NCI-H2227 (cell line): Measurements from ENCODE around the gene POLR2M.

Source experiments
- DNase-seq: peaks from one replicate; lab custom pipeline; 2025; ENCODE audit not compliant: unreplicated experiment; lab: John Stamatoyannopoulos, UW

The POLR2M gene

DNA sequence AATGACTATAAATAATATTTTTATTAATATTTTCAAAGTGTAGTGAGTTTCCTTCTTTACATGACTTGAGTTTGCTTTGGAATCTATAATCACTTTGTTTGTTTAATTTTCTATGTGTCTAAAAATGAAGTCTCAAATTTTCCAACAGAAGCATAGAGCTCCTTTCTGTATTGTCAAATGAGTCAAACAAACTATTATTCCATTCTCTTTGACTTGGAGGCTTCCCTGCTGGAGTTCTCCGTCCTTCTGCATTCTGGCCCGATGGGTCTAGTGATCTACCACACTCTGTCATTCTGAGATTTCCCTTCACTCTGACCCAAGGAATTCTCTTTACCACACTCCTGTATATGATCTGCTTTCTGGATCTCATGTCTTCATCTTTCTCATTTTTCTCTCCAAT, 30.1 kb downstream of the POLR2M start:
- DNase-seq = no peak

GRCh38 chr15:57738734-57739237, 32.3 kb downstream of the POLR2M start:
- DNase-seq = no peak

GRCh38 chr15:57740048-57740447, 33.5 kb downstream of the POLR2M start:
- DNase-seq = no peak

DNA sequence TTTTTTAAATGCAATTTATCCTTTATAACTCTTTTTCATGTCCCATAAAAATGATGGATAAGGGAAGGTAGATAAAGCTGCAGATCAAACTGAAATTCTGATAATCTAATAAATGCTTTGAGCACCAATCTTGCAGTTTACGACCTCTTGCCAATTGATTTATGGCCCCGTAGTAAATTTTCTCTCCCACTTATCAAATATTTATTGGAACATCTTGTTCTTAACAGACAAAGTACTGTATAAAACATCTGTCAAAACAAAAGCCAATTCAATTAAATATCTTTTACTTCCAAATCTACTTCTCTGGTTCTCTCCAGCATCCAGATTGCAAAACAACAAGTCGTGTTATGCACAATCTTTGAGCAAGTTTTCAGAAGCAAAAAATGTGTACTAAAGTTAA, 34.6 kb downstream of the POLR2M start:
- DNase-seq = no peak

- no peak for DNase-seq
Observed at GRCh38 chr15:57743424-57743823, 36.9 kb downstream of the POLR2M start.

GRCh38 chr15:57746786-57747185, 40.3 kb downstream of the POLR2M start:
- DNase-seq = no peak

DNA sequence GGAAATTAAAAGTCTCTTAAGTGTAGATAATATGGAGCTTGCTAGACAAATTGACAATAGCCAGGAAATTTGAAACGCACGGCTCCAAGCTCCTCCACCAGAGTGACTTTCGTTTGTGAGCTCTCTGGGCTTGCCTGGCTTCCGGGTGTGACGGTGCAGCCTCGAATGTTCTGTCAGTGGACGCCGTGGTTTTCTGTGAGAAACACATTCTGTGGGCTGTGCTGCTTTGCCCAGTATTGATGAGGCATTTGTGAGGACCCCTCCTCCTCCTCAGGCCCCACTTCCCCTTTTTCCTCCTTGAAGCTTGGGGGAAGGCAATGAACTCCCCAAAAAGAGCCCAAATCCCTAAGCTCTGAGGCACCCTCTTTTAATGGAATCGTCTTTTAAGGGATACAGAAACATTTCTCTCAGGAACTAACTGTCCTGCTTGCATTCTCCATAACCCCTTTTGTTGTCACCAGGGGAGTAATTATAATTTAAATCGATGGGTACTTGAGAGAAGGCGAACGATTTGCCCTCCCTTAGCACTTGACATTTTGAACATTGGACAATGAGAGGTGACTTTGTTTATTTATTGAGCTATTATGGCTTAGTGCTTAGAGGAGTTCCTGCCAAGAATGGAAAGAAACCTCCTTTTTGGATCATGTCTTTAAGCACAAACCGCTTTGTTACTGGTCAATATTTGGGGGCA, 40.8 kb downstream of the POLR2M start:
- DNase-seq = no peak

- DNase-seq = no peak
Observed at GRCh38 chr15:57751177-57751800, 44.8 kb downstream of the POLR2M start.

DNA sequence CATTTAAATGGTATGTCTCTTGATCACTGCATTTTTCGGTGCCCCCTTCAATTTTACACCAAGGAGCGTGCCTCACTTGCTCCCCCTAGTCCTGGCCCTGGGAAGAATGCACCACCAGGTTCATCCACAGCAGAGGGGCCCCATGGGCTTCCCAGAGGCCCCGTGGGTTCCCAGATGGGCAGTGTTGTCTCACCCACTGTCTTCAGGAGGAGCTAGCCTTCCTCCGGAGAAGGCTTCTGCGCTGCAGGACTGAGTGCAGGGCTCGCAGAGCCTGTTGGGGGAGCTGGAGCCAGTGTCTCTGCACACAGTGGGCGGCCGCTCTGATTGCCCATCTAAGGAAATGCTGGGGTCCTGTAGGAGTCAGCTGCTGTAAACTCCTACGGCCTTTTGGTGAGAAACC, 45.9 kb downstream of the POLR2M start:
- DNase-seq = no peak

DNA sequence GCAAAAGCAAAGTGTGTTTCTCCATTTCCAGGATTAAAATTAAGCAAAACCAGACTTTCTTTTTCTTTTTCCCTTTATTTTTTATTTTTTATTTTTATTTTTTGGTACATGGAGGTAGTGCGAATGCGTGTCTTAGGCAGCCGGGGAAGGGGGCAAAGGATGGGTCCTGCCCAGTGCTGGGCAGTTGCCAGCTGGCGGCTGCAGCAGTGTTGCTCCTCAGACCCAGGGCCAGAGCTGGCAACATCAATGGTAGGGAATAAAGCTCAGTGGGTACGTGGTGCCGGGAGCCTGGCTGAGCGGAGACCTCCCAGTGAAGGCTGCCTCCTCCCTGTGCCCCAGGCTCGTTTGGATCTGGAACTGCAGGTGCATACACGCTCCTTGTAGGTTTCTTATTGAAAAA, 46.3 kb downstream of the POLR2M start:
- no peak for DNase-seq

- no peak for DNase-seq
Observed at GRCh38 chr15:57756466-57756865, 50.0 kb downstream of the POLR2M start.

DNA sequence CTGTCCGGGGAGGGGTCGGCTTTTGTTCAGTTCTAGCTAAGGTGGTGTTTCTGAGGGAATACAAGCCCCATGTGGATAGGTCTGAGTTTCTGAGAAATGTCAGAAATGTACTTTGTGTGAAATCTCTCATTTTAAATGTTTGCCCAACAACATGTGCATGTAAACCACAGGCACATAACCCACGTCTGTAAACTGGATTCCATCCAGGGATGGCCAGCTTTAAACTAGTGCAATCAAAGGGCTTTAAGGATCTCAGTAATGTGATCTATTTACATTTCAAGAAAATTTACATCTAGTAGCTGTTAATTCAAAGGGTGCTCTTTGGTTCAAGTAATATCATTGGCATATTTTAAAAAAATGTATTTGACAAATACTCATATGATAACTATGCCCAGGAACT, 52.0 kb downstream of the POLR2M start:
- DNase-seq = no peak

DNA sequence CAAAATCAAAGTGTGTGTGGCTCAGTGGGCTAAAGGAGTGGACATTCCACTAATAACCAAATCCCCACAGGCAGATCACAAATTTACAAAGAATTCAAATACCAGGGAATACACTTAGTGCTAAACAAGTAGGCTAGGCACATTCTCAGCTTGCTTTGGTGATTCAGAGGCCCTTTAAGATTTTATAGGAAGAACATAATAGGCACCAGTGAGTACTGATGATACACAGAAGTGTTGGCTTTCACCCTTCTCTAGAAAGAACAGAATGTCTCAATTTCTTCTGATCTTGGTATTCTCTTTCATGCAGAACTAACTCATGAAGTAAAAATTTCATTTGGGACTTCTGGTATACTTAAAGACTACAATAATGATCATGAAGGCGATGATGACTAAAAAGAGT, 55.0 kb downstream of the POLR2M start:
- no peak for DNase-seq

GRCh38 chr15:57762302-57762701, 55.8 kb downstream of the POLR2M start:
- DNase-seq = no peak

DNA sequence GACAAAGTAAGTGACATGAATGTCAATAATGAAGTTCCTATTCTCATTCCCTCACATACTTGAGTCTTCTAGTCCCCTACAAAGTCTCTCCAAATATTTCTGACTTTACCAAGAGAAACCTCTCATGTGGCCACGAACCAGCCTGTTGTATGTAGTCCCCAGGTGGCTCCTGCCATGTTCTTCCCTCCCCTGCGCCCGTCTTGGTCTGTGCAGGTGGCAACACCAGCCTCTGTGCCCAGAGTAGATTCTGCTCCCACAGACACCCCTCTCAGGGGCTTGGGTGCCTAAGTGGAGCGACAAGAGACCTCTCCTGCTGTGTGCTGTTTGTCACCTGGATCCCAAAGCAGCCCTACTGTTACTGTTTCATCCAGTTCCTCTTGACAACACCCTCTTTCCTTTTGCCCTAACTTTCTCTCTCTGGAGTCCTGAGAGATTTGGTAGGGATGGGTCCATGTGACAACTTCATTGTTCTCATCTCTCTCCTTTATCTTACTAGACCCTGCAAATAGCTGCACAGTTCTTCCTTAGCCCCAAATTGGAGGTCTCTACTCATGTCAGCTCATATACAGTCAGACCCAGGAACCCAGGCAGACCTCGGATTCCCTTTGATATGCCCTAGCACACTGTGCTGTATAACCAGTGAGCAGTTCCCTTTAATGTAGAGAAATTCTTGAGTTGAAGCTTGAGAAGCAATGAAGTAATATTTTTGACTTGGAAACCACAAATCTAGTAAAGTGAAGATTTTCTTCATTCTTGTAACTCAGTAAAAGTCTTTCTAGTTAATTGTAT, 56.9 kb downstream of the POLR2M start:
- no peak for DNase-seq
